ENCODE measurements around the gene C2orf78. TPM values are rescaled to one million over a fixed set of nuclear protein-coding genes. Genes with fewer than 3 reads are reported as not detected.

Gene C2orf78
- total and polyA plus RNA-seq, 3 experiments from 2014 or later, result not detected

- Mint-ChIP-seq H3K27ac (peak overlapping the region; percentile 94 to 99 (median 99)), H3K9me3 (no peaks in the 10 kb centered on the region), H3K36me3 (peaks cover 7 to 45% (median 17%) of the 10 kb centered on the region in 3 donors), H3K27me3 (no peaks in the 10 kb centered on the region), H3K4me3 (peak overlapping the region; percentile 82 to 98 (median 96)), H3K4me1 (peaks cover 49 to 67% (median 57%) of the 10 kb centered on the region in 3 donors)
- ChIA-PET POLR2A (interaction anchor here (0.6 kb wide), 1 partner anchor 454 kb away, joined by 3 read pairs; no protein-coding TSS in a partner anchor), CTCF (no interaction called here)
- no peak overlapping the region for H3K4me3 ChIP-seq (ENCODE audit: low read length)
- H3K27me3 ChIP-seq (ENCODE audit: insufficient read depth, low read length, poor library complexity, severe bottlenecking), result no peaks in the 10 kb centered on the region
- peak in 2 of 5 donors; percentile 44 to 54 for DNase-seq
- H3K27ac ChIP-seq (ENCODE audit: low read depth, low read length), result no peak overlapping the region
- no peaks in the 10 kb centered on the region for H3K9me3 ChIP-seq (ENCODE audit: low read length)
- H3K4me1 ChIP-seq (ENCODE audit: insufficient read depth, low read length), result peaks cover 32% of the 10 kb centered on the region
- peaks cover 9% of the 10 kb centered on the region for H3K36me3 ChIP-seq (ENCODE audit: insufficient read depth, low read length)
These were observed 47.0 kb downstream of the C2orf78 start for GRCh38 chr2:73830871-73831401.

- POLR2A ChIA-PET, result interaction anchor here (0.6 kb wide), 1 partner anchor 635 kb away, joined by 3 read pairs; no protein-coding TSS in a partner anchor
- no peak overlapping the region for H3K4me3 Mint-ChIP-seq
- peaks cover 9% of the 10 kb centered on the region for H3K36me3 ChIP-seq (ENCODE audit: insufficient read depth, low read length)
- no peak overlapping the region for H3K27ac ChIP-seq (ENCODE audit: low read depth, low read length)
- H3K27me3 Mint-ChIP-seq, result no peaks in the 10 kb centered on the region
- peaks cover 7 to 51% (median 17%) of the 10 kb centered on the region in 3 donors for H3K36me3 Mint-ChIP-seq
- H3K4me1 ChIP-seq (ENCODE audit: insufficient read depth, low read length), result peaks cover 25% of the 10 kb centered on the region
- no peaks in the 10 kb centered on the region for H3K9me3 Mint-ChIP-seq
- CTCF ChIA-PET, result no interaction called here
- H3K27ac Mint-ChIP-seq, result peak overlapping the region in 2 of 8 donors; percentile 30 to 65
- no peaks in the 10 kb centered on the region for H3K27me3 ChIP-seq (ENCODE audit: insufficient read depth, low read length, poor library complexity, severe bottlenecking)
- no peak overlapping the region for H3K4me3 ChIP-seq (ENCODE audit: low read length)
- no peak for DNase-seq
- H3K9me3 ChIP-seq (ENCODE audit: low read length), result no peaks in the 10 kb centered on the region
- peaks cover 47 to 64% (median 53%) of the 10 kb centered on the region in 3 donors for H3K4me1 Mint-ChIP-seq
These were observed 48.9 kb downstream of the C2orf78 start for GRCh38 chr2:73832930-73833329.

GRCh38 chr2:73836141-73836943 lies 52.4 kb downstream of the C2orf78 start:
- H3K4me3 ChIP-seq (ENCODE audit: low read length), result no peak overlapping the region
- peaks cover 3% of the 10 kb centered on the region for H3K4me1 ChIP-seq (ENCODE audit: insufficient read depth, low read length)
- H3K4me1 Mint-ChIP-seq, result peaks cover 27 to 48% (median 46%) of the 10 kb centered on the region in 3 donors
- H3K27me3 ChIP-seq (ENCODE audit: insufficient read depth, low read length, poor library complexity, severe bottlenecking), result no peaks in the 10 kb centered on the region
- no peaks in the 10 kb centered on the region for H3K9me3 Mint-ChIP-seq
- no peaks in the 10 kb centered on the region for H3K9me3 ChIP-seq (ENCODE audit: low read length)
- peak overlapping the region in 1 of 8 donors; percentile 32 for H3K27ac Mint-ChIP-seq
- no peaks in the 10 kb centered on the region for H3K27me3 Mint-ChIP-seq
- POLR2A ChIA-PET, result no interaction called here
- no peak for DNase-seq
- no peak overlapping the region for H3K27ac ChIP-seq (ENCODE audit: low read depth, low read length)
- H3K36me3 Mint-ChIP-seq, result peaks cover 7 to 55% (median 20%) of the 10 kb centered on the region in 3 donors
- CTCF ChIA-PET, result no interaction called here
- no peak overlapping the region for H3K4me3 Mint-ChIP-seq
- peaks cover 9% of the 10 kb centered on the region for H3K36me3 ChIP-seq (ENCODE audit: insufficient read depth, low read length)

- Histone ChIP-seq H3K4me1 (ENCODE audit: insufficient read depth, low read length) (no peaks in the 10 kb centered on the region), H3K36me3 (ENCODE audit: insufficient read depth, low read length) (peaks cover 4% of the 10 kb centered on the region), H3K27ac (ENCODE audit: low read depth, low read length) (no peak overlapping the region), H3K4me3 (ENCODE audit: low read length) (no peak overlapping the region), H3K27me3 (ENCODE audit: insufficient read depth, low read length, poor library complexity, severe bottlenecking) (no peaks in the 10 kb centered on the region), H3K9me3 (ENCODE audit: low read length) (no peaks in the 10 kb centered on the region)
- peaks cover 0 to 49% (median 14%) of the 10 kb centered on the region in 3 donors for H3K36me3 Mint-ChIP-seq
- ChIA-PET POLR2A (no interaction called here), CTCF (interaction anchor here (0.9 to 1.1 kb wide), 3 partner anchors 10 to 87 kb away, joined by 3 read pairs; no protein-coding TSS in a partner anchor)
- no peak for DNase-seq
- peaks cover 32 to 47% (median 46%) of the 10 kb centered on the region in 3 donors for H3K4me1 Mint-ChIP-seq
- peak overlapping the region in 6 of 8 donors; percentile 0 to 61 (median 34) for H3K27ac Mint-ChIP-seq
- no peaks in the 10 kb centered on the region for H3K9me3 Mint-ChIP-seq
- H3K27me3 Mint-ChIP-seq, result no peaks in the 10 kb centered on the region
- H3K4me3 Mint-ChIP-seq, result no peak overlapping the region
These were observed 54.0 kb downstream of the C2orf78 start for GRCh38 chr2:73837847-73838585.

GRCh38 chr2:73838889-73839534 lies 55.0 kb downstream of the C2orf78 start:
- H3K4me3 ChIP-seq (ENCODE audit: low read length), result no peak overlapping the region
- no peak for DNase-seq
- Mint-ChIP-seq H3K27me3 (no peaks in the 10 kb centered on the region), H3K27ac (peak overlapping the region in 5 of 8 donors; percentile 4 to 40 (median 16)), H3K36me3 (peaks cover 0 to 48% (median 14%) of the 10 kb centered on the region in 3 donors), H3K9me3 (no peaks in the 10 kb centered on the region), H3K4me1 (peaks cover 31 to 47% (median 46%) of the 10 kb centered on the region in 3 donors), H3K4me3 (no peak overlapping the region)
- ChIA-PET POLR2A (interaction anchor here (0.6 kb wide), 1 partner anchor 644 kb away, joined by 3 read pairs; the partner anchor contains the start of genes CCDC142 and TTC31), CTCF (interaction anchor here (0.9 to 1.2 kb wide), 4 partner anchors 10 to 86 kb away, joined by 3 read pairs; partner anchors contain the start of gene STAMBP)
- no peaks in the 10 kb centered on the region for H3K36me3 ChIP-seq (ENCODE audit: insufficient read depth, low read length)
- no peaks in the 10 kb centered on the region for H3K9me3 ChIP-seq (ENCODE audit: low read length)
- H3K27me3 ChIP-seq (ENCODE audit: insufficient read depth, low read length, poor library complexity, severe bottlenecking), result no peaks in the 10 kb centered on the region
- no peak overlapping the region for H3K27ac ChIP-seq (ENCODE audit: low read depth, low read length)
- H3K4me1 ChIP-seq (ENCODE audit: insufficient read depth, low read length), result no peaks in the 10 kb centered on the region

GRCh38 chr2:73839653-73840411 lies 55.8 kb downstream of the C2orf78 start:
- DNase-seq, result no peak
- Histone ChIP-seq H3K36me3 (ENCODE audit: insufficient read depth, low read length) (peaks cover 2% of the 10 kb centered on the region), H3K9me3 (ENCODE audit: low read length) (no peaks in the 10 kb centered on the region), H3K4me3 (ENCODE audit: low read length) (no peak overlapping the region), H3K27ac (ENCODE audit: low read depth, low read length) (no peak overlapping the region), H3K4me1 (ENCODE audit: insufficient read depth, low read length) (no peaks in the 10 kb centered on the region), H3K27me3 (ENCODE audit: insufficient read depth, low read length, poor library complexity, severe bottlenecking) (no peaks in the 10 kb centered on the region)
- CTCF ChIA-PET, result interaction anchor here (1.2 kb wide), 1 partner anchor 11 kb away, joined by 3 read pairs; the partner anchor contains the start of gene STAMBP
- Mint-ChIP-seq H3K4me3 (no peak overlapping the region), H3K4me1 (peaks cover 30 to 44% (median 41%) of the 10 kb centered on the region in 3 donors), H3K27ac (peak overlapping the region in 4 of 8 donors; percentile 1 to 79 (median 58)), H3K36me3 (peaks cover 0 to 49% (median 12%) of the 10 kb centered on the region in 3 donors), H3K9me3 (no peaks in the 10 kb centered on the region), H3K27me3 (no peaks in the 10 kb centered on the region)
- POLR2A ChIA-PET, result interaction anchor here (0.6 kb wide), 1 partner anchor 643 kb away, joined by 3 read pairs; the partner anchor contains the start of genes CCDC142 and TTC31

Measured in CD8-positive, alpha-beta memory T cell (primary cell).